ENCODE results near the gene ADAM15. TPM values are rescaled to one million over a fixed set of nuclear protein-coding genes. Genes with fewer than 3 reads are reported as not detected.

Gene ADAM15
- total RNA-seq, 4 donors from 2014 or later = 232 to 289 (median 279) TPM

DNA sequence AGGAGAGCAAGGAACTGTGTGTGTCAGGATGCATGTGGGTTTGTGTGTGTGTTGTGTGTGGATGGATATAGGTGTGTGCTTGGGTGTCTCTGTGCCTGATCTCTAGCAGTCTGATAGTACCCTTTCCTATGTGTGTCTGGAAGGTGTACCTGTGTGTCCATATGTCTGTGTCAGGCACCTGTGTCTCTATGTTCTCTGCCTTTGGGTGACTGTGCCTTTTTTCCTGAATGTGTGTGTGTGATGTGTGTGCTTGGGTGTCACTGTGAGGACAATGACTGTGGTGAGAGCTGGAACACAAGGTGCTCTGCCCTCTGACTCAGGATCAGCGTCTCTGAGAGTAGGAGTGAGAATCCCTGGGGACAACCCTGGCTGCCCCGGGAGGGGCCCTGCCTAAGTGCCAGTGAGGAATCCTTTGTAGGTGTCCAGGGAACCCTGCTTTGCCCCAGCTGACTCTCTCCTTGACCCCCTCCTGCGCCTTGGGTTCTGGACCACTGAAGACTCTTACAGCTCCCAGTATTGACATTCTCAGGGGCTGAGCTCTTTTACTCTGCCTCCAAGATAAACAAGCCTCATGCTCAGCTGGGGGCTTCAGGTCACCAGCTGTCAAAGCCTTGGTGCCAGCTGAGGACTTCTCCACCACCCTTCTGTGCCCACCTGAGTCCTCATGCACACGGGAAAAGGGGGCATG is 26.8 kb downstream of the ADAM15 start:
- 22 to 48% methylated on average over 3 to 4 of the region's 4 CpGs for WGBS, 2 donors
- TF ChIP-seq POLR2A (IDR thresholded peaks at IDR 0.05) = no peak
- DNase-seq (ENCODE audit: low spot score in 2 of 2) = no peak
- intact Hi-C loops (cut with DNase I; ENCODE audit: low total_unique reads) = no loop called here
- H3K4me3 ChIP-seq (ENCODE audit: low read depth, poor library complexity, severe bottlenecking) = no peak overlapping the region

DNA sequence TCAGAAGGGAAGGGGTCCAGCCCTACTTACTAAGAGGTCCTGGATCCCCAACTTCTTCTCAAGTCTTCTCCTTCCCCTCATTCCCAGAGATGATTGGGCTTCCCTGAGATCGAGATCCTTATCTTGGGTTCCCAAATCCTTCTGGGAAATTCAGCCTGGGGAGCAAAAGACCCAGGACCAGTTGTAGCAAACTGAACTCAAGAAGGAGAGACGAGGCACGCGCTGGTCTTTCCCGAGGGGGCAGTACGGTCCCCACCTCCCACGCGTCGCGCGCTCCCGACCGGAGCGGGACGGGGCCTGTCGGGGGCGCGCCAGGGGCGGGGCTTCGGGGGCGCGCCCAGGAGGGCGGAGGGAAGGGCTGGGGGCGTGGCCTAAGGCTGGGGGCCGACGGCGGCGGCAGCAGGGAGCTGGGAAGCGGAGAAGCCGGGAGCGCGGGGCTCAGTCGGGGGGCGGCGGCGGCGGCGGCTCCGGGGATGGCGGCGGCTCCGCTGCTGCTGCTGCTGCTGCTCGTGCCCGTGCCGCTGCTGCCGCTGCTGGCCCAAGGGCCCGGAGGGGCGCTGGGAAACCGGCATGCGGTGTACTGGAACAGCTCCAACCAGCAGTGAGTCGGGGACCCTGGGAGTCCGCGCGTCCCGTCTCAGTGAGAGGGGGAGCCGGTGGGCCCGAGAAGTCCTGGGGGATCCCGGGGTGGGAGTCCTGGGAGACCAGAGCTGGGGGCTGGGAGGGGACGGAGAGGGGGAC is 27.5 kb downstream of the ADAM15 start, which contains the start of gene EFNA3:
EFNA3 (plus strand) TSS at position 369 of the 741 bp plus-strand sequence; CDS start at position 474, 105 bp downstream.
- intact Hi-C loops (cut with DNase I; ENCODE audit: low total_unique reads) = no loop called here
- H3K4me3 ChIP-seq (ENCODE audit: low read depth, poor library complexity, severe bottlenecking) = peak within 1 kb of the TSS; percentile 36
- 1 to 2% methylated on average over 39 to 55 of the region's 59 CpGs for WGBS, 2 donors
- no peak for TF ChIP-seq POLR2A (IDR thresholded peaks at IDR 0.05)
- TF ChIP-seq, protein P1, sequence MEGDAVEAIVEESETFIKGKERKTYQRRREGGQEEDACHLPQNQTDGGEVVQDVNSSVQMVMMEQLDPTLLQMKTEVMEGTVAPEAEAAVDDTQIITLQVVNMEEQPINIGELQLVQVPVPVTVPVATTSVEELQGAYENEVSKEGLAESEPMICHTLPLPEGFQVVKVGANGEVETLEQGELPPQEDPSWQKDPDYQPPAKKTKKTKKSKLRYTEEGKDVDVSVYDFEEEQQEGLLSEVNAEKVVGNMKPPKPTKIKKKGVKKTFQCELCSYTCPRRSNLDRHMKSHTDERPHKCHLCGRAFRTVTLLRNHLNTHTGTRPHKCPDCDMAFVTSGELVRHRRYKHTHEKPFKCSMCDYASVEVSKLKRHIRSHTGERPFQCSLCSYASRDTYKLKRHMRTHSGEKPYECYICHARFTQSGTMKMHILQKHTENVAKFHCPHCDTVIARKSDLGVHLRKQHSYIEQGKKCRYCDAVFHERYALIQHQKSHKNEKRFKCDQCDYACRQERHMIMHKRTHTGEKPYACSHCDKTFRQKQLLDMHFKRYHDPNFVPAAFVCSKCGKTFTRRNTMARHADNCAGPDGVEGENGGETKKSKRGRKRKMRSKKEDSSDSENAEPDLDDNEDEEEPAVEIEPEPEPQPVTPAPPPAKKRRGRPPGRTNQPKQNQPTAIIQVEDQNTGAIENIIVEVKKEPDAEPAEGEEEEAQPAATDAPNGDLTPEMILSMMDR (IDR thresholded peaks at IDR 0.05) = no peak
- peak; percentile 63 to 93 for DNase-seq (ENCODE audit: low spot score in 2 of 2)

DNA sequence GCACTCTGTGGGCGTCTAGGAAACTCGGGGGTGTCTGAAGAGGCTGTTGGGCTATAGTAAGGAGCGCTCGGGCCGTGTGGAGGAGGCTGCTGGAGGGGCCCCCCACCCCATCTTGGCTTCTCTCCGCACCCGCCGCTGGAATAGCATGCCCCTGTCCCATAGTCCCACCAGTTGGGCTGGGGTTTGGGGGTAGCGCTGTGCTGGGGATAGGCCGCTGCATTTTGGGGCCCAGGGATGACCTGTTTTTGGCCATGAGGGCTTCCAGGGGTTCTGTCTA is 28.0 kb downstream of the ADAM15 start:
- 0 to 5% methylated on average over 10 of the region's 10 CpGs for WGBS, 2 donors
- TF ChIP-seq, protein P1 (IDR thresholded peaks at IDR 0.05) = no peak
- no peak for TF ChIP-seq POLR2A (IDR thresholded peaks at IDR 0.05)
- intact Hi-C loops (cut with DNase I; ENCODE audit: low total_unique reads) = no loop called here
- peak overlapping the region; percentile 36 for H3K4me3 ChIP-seq (ENCODE audit: low read depth, poor library complexity, severe bottlenecking)
- no peak for DNase-seq (ENCODE audit: low spot score in 2 of 2)

DNA sequence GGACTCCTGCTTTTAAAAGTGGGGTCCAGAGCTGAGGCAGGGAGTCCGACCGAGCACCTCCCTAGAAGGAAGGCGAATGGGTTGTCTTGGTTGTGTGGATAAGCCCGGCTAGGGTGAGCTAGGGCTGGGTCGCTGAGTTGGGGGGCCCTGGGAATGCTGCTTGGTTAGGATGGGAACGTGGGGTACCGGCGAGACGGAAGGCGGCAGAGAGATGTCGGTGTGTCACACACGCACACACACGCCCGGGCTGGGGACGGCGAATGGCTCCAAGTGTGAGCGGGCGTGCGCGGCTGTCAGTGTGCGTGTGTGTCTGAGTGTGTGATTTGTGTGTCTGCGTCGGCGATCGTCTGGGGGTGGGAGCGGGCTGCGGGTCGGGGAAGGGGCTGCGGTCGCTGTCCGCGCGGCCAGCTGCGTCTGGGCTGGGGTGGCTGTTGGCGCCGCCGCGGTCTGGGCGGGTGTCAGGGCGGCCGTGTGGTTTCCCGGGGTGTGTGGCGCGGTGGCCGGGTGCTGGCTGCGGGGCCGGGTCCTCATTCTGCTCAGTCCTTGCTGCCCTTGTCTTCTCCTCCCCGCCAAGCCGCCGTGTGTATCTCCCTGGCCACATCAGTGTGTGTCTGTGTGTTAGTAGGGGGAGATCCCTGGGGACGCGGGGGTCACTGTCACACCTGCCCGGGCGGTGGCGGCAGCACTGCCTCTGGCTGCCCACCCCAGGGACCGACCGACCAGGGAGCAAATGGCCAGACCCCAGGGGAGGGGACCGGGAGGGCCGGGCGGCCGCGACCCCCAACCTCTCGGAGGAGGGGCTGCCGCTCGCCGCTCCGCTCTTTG is 28.6 kb downstream of the ADAM15 start:
- TF ChIP-seq POLR2A (IDR thresholded peaks at IDR 0.05) = no peak
- TF ChIP-seq, protein P1 (IDR thresholded peaks at IDR 0.05) = no peak
- DNase-seq (ENCODE audit: low spot score in 2 of 2) = no peak
- 1 to 2% methylated on average over 23 to 50 of the region's 67 CpGs for WGBS, 2 donors
- intact Hi-C loops (cut with DNase I; ENCODE audit: low total_unique reads) = loop anchor here (5.0 kb wide), 1 partner anchor 32 kb away; no protein-coding TSS in a partner anchor
- H3K4me3 ChIP-seq (ENCODE audit: low read depth, poor library complexity, severe bottlenecking) = peak overlapping the region; percentile 36

DNA sequence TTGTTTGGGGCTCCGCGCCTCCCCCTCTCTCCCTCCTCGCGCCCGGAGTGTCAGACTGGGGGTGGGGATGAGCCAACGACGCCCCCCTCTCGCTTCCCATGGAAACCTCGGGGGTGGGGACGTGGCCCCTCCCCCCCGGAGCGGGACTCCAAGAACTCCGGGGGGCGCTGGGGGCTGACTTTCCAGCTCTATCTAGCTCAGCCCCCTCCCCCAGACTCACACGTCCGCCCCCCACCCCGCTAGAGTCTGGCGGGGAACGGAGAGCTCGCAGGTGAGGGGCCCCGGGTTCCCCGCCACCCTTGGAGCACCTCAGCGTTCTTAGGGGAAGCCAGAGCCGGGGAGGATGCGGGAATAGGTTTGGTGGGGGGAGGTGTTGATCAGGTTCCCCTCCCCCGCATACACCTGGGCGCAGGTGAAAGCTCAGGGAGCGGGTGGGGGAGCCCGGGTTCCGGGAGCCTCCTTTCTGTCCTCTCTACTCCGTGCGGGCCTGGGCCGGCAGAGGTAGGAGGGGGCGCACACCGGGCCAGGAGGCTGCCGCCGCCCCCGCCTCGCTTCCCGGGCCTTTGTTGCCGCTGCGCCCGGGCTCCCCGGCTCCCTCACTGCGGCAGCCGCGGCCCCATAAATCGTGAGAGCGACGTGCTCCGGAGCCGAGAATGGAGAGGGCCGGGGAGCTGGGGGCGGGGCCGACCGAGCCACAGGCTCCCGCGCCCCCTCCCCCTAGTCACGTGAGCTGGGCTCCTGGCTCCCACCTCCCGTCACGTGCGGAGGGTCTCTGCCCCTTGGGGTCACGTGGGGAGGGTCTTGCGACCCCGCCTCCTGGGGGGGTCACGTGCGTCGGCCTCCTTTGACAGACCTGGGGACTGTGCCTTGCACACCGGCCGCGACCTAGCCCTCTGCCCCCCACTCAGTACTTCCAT is 29.5 kb downstream of the ADAM15 start:
- DNase-seq (ENCODE audit: low spot score in 2 of 2) = no peak
- intact Hi-C loops (cut with DNase I; ENCODE audit: low total_unique reads) = loop anchor here (5.0 kb wide), 1 partner anchor 33 kb away; no protein-coding TSS in a partner anchor
- TF ChIP-seq POLR2A (IDR thresholded peaks at IDR 0.05) = no peak
- TF ChIP-seq, protein P1 (IDR thresholded peaks at IDR 0.05) = no peak
- peak overlapping the region; percentile 36 for H3K4me3 ChIP-seq (ENCODE audit: low read depth, poor library complexity, severe bottlenecking)
- WGBS, 2 donors = 1 to 4% methylated on average over 32 to 53 of the region's 71 CpGs

All from lower leg skin (tissue), 4 donors.